Epidermal melanocyte (primary cell): ENCODE measurements around the gene RHO.
"Not testable (repeated sequence)": the region's sequence is repeated elsewhere in the genome, so short reads cannot be mapped to it uniquely, and the experiment has no call there.

ENCODE experiments used
- DNase-seq: peaks from one replicate; pipeline ENCODE4 v3.0.0; 2011; ENCODE audit warnings: low spot score; ENCODE audit not compliant: insufficient read length

RHO gene

GRCh38 chr3:129499604-129500333 is 28.7 kb upstream of the RHO start:
- not testable (repeated sequence) for DNase-seq

GRCh38 chr3:129500334-129500658 is 28.1 kb upstream of the RHO start:
- DNase-seq: no peak

GRCh38 chr3:129501630-129502029 is 26.8 kb upstream of the RHO start:
- no peak for DNase-seq

- DNase-seq: no peak
Measured at GRCh38 chr3:129502641-129503408, 25.6 kb upstream of the RHO start.

- no peak for DNase-seq
Measured at GRCh38 chr3:129503471-129504291, 24.8 kb upstream of the RHO start.

GRCh38 chr3:129504471-129505100 is 23.9 kb upstream of the RHO start:
- DNase-seq: no peak

GRCh38 chr3:129505341-129505740 is 23.1 kb upstream of the RHO start:
- DNase-seq: no peak

- no peak for DNase-seq
Measured at GRCh38 chr3:129506231-129506742, 22.2 kb upstream of the RHO start.

GRCh38 chr3:129507181-129507831 is 21.1 kb upstream of the RHO start:
- DNase-seq: no peak

- no peak for DNase-seq
Measured at GRCh38 chr3:129512595-129512994, 15.8 kb upstream of the RHO start.

- DNase-seq: no peak
Measured at GRCh38 chr3:129513705-129514104, 14.7 kb upstream of the RHO start.

- DNase-seq: no peak
Measured at GRCh38 chr3:129514110-129514509, 14.3 kb upstream of the RHO start.

GRCh38 chr3:129514563-129514962 is 13.9 kb upstream of the RHO start:
- DNase-seq: no peak

- not testable (repeated sequence) for DNase-seq
Measured at GRCh38 chr3:129515108-129515820, 13.2 kb upstream of the RHO start.

GRCh38 chr3:129515821-129516432 is 12.5 kb upstream of the RHO start:
- not testable (repeated sequence) for DNase-seq

- no peak for DNase-seq
Measured at GRCh38 chr3:129517516-129517915, 10.9 kb upstream of the RHO start.

GRCh38 chr3:129518038-129518561 is 10.3 kb upstream of the RHO start:
- no peak for DNase-seq

GRCh38 chr3:129518581-129518980 is 9.9 kb upstream of the RHO start:
- no peak for DNase-seq

- no peak for DNase-seq
Measured at GRCh38 chr3:129519449-129519848, 9.0 kb upstream of the RHO start.
